NCI-H1048 (cell line): Measurements from ENCODE around the gene NARS2.
"Not testable (repeated sequence)": the region's sequence is repeated elsewhere in the genome, so short reads cannot be mapped to it uniquely, and the experiment has no call there.

Experiments used
- DNase-seq: peaks from one replicate; lab custom pipeline; 2025; lab: John Stamatoyannopoulos, UW

Gene NARS2

DNA sequence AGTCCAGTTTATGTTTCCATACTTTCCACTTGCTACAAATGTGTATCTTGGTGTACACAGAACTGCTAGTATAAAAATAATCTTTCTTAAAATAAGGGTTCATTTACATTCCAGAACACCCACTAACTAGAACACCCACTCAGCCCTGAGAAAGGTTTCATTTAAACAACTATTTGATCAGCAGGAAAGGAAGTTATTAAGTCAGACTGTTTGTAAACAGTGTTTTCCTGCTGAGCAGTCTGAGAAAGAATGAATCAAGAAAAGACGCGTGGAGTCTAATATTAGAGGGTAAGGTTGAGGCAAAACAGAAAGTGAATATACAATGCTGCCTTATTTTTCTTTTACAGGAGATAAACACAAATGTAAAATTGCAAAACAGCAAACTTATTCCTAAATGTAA, 32.7 kb downstream of the NARS2 start:
- DNase-seq = no peak

DNA sequence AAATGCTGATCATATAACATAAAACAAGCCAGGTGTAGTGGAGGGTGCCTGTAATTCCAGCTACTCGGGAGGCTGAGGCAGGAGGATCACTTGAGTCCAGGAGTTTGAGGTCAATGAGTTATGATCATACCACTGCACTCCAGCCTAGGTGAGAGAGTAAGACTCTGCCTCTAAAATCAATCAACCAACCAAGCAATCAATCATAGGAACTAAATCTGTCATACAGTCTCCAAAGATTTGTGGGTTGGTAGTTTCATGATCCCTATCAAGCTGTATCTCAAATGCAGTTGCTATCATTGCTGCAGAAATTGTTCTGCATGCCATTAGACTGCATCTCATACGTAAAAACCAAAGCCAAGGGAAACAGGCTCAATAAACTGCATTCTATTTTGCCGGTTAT, 33.1 kb downstream of the NARS2 start:
- no peak for DNase-seq

- DNase-seq = no peak
Observed at GRCh38 chr11:78540256-78540655, 34.4 kb downstream of the NARS2 start.

DNA sequence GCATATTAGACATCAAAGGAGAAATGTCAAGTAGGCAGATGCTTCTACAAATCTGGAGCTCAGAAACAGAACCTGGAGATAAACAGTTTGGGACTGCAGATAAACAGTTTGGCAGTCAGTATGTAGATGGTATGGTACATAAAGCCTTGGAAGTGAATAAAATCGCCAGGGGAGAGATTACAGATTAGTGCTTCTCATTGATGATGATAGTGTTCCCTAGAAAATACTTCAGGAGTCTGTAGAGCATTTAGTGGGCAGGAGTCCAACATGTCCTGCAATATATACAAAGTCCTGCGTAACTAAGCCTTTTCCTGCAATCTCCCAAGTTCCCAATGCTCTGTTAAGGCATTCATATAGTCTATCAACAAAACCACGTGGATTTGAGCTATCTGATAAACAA, 35.2 kb downstream of the NARS2 start:
- DNase-seq = no peak

- no peak for DNase-seq
Observed at GRCh38 chr11:78536933-78537332, 37.7 kb downstream of the NARS2 start.

GRCh38 chr11:78535920-78536319, 38.7 kb downstream of the NARS2 start:
- no peak for DNase-seq

DNA sequence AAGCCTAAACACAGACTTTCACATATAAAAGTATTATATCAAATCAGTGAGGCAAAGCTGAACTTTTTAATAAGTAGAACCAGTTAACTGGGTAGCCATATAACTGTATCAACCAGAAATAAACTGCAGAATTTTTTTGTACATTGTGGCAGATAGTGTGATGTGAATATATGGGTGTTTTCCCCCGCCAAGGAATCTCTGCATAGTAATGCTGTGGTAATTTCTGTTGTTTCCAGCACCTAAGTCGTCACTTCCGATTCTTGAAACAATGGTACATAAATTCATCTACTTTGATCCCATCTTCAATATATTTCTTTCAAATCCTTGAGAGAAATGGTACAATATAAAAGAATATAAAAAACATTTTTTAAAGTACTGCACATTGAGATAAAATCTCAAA, 39.6 kb downstream of the NARS2 start:
- DNase-seq = no peak

GRCh38 chr11:78533399-78533798, 41.3 kb downstream of the NARS2 start:
- no peak for DNase-seq

DNA sequence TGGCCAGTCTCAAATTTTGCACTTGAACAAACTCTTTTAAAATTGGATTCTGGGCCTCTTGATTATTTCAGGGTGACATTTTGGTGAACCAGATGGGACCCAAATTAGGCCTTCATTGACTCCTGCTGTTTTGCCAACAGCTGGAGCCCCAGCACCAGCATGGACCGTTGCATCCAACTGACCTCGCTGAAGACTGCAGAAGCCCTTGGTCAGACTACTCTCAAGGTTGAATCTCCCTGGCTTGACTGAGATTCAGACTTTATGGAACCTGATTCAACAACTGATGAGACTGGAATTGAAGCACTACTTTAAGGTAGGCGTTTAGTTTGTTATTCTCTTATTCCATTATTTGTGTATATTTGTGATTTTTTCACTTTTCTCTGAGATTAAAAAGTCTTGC, 41.7 kb downstream of the NARS2 start:
- no peak for DNase-seq

DNA sequence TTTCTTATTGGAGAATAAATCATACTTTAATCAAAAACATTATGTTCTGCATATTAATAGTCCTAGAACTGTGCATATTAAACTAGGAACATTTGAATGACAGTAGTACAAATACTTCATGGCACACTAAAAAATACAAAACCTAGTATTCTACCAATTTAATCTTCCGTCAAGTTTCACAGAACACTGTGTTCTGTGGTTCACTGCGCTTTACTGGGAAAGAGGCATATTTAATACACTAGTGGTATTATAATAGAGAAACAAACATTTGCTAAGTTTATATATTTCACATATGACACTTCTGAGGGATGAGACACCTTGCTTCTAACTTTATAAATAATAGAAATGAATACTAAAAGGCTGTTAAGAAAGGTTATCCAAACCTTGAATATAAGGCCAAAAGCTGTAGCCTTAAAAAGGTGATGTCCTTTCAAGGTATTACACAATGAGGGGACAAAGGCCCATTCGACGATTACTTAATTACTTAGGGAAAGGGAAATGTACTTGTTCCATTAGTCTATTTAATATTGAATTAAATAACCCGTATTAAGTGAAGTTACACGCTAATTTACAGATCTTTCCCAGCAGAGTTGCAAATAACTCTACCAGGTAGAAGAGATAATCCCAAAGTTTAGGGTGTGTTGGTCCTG, 48.0 kb downstream of the NARS2 start:
- no peak for DNase-seq

- no peak for DNase-seq
Observed at GRCh38 chr11:78525720-78526119, 48.9 kb downstream of the NARS2 start.

DNA sequence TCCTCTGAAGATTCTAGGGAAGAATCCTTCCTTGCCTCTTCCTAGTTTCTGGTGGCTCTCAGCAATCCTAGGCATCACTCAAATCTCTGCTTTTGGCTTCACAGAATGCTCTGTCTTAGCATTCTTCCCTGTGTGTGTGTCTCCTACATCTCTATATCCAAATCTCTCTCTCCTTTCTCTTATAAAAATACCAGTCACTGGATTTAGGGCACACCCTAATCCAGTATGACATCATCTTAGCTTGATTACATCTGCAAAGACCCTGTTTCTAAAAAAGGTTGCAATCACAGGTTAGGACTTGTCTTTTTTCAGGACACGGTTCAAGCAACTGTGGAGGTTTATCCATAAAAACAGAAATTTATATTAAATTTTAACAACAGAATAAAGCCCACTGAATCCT, 54.4 kb downstream of the NARS2 start:
- no peak for DNase-seq

- DNase-seq = no peak
Observed at GRCh38 chr11:78516281-78516680, 58.4 kb downstream of the NARS2 start.

DNA sequence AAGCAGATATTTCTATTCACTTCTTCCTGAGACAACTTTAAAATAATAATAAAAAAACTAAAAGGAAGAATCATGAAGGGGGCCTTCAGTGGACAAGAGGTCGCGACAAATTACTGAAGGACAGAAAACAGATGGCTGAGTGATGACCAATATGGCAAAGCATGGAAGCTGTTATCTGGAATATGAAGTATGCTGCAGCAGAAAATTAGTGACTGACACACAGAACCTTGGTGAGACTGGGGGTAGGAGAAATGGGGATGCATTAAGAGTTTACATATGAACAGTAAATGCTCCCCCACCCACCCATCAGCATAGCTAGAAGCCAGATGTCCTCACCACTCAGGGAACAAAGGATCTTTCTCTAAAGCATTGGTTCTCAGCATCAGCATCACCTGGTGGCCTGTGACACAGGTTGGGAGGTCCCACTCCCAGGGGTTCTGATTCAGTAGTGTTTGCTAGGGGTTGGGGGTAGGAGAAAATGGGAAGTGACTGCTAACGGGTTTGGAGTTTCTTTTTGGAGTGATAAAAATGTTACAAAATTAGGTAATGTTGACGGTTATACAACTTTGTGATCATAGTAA, 59.7 kb downstream of the NARS2 start:
- DNase-seq = no peak

DNA sequence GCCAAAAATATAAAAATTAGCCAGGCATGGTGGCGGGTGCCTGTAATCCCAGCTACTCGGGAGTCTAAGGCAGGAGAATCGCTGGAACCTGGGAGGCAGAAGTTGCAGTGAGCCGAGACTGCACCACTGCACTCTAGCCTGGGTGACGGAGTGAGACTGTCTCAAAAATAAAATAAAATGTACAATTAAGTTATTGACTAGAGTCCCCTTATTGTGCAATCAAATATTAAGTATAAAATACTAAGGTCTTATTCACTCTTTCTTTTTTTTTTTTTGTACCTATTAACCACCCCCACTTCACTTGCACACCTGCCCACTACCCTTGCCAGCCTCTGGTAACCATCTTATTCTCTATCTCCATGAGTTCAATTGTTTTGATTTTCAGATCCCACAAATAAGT, 61.6 kb downstream of the NARS2 start:
- not testable (repeated sequence) for DNase-seq

GRCh38 chr11:78510597-78510996, 64.1 kb downstream of the NARS2 start:
- no peak for DNase-seq

GRCh38 chr11:78510025-78510596, 64.6 kb downstream of the NARS2 start:
- no peak for DNase-seq

DNA sequence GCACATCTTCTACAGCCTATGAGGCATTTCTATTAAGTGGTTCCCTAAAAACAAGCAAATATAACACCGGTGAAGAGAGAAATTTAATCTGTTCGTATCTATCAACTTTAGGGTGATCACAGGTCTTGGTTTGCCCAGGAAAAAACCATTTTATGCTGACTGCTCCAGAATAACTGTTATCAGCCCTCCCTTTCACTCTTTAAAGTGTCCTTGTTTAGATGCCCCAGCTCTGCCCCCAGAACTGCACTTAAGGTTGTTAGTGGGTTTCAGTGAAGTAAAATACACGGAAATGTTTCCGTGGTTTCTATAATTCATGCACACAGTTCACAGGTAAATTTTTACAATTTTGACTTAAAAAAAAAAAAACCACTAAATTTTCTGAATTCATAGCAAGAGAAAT, 70.0 kb downstream of the NARS2 start:
- no peak for DNase-seq

DNA sequence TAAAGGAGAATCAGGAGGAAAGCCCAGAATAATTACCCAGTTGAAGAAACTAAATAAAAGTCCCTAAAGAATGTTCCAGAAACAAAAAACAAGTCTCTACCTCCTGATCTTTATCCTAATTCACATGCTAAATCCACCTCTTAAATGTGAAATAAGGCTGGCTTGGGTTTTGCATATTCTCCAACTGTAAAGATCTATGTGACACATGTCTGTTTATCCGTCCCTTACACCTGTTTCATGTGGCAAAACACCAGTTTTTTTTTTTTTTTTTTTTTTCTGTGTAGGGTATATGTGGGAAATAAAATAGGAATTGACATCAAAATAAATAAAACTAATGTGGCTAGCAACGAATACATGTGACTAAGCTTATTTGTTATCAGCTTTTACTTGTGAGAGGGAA, 70.5 kb downstream of the NARS2 start:
- DNase-seq = no peak

DNA sequence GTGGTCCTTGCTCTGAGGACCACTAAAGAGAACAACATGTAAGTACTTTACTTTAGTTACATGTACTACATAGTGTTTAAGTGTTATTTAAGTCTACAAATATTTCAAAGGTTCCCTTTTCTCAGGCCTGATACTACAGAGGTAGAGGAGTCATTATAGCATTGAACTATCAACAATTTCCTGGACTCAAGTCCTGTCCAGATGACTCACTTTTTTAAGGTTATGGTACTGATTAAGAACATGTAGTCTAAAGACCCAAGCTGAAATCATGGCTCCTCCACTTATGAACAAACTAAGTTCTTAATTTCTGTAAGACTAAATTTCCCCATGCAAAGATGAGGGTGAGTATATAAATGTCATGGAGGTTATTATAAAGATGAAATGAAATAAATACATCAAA, 74.7 kb downstream of the NARS2 start:
- DNase-seq = no peak

GRCh38 chr11:78497293-78497692, 77.4 kb downstream of the NARS2 start:
- no peak for DNase-seq

DNA sequence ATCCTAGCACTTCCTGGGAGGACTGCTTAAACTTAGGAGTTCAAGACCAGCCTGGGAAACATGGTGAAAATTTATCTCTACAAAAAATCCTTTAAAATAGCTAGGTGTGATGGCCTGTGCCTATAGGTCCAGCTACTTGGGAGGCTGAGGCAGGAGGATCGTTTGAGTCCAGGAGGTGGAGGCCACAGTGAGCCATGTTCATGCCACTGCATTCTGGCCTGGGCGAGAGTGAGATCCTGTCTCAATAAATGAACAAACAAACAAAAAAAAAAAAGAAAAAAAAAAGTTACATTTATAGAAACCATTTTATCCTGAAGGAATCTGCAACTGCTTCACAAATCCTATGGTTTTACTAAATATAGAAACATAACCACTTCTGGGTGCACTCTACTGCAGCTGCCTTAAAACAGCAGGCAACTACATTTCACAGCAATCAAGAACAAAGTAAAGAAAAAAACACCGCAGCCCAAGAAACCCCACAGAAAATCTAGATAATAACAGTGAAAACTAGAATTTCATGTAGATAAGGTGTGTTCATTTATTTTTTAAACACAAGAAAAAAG, 81.2 kb downstream of the NARS2 start:
- no peak for DNase-seq

- DNase-seq = no peak
Observed at GRCh38 chr11:78492973-78493372, 81.7 kb downstream of the NARS2 start.

- DNase-seq = no peak
Observed at GRCh38 chr11:78489184-78489583, 85.5 kb downstream of the NARS2 start.
